Panc1 (cell line): ENCODE data around the gene SLIT3.

Source experiments
- CTCF ChIP-seq: fragments of 450-650 bp; IDR thresholded peaks from 2 replicates; pipeline ENCODE4 v1.5.1; 2017; ENCODE audit warnings: mild to moderate bottlenecking
- REST ChIP-seq, 2 experiments: IDR thresholded peaks; 2 replicates each; pipeline ENCODE4 v1.6.1; 2011 to 2012; ENCODE audit warnings: low read depth in 2 of 2, control low read depth in 1 of 2, low read length in 1 of 2, mild to moderate bottlenecking in 1 of 2, moderate library complexity in 1 of 2; ENCODE audit not compliant: insufficient read depth in 1 of 2

- TF ChIP-seq CTCF = no peak
- TF ChIP-seq REST (IDR thresholded peaks at IDR 0.05; ENCODE audit: insufficient read depth in 1 of 2, low read depth in 2 of 2, low read length in 1 of 2) = no peak
Measured at GRCh38 chr5:168822248-168822744, 478.6 kb downstream of the SLIT3 start.
